GM12874 (cell line): ENCODE measurements around the gene COL4A2.

Source experiments
- CTCF ChIP-seq: IDR thresholded peaks from 2 replicates; pipeline ENCODE4 v1.5.1; 2011; ENCODE audit warnings: low read depth, mild to moderate bottlenecking, control low read depth, low read length, moderate library complexity; ENCODE audit not compliant: insufficient read depth

Gene COL4A2

GRCh38 chr13:110302997-110303396 lies 4.1 kb upstream of the COL4A2 start:
- no peak for TF ChIP-seq CTCF

GRCh38 chr13:110303644-110304043 lies 3.4 kb upstream of the COL4A2 start:
- TF ChIP-seq CTCF: no peak

- TF ChIP-seq CTCF: no peak
Observed at GRCh38 chr13:110304256-110304655, 2.8 kb upstream of the COL4A2 start.

- TF ChIP-seq CTCF: no peak
Observed at GRCh38 chr13:110305001-110305400, 2.1 kb upstream of the COL4A2 start.

- TF ChIP-seq CTCF: no peak
Observed at GRCh38 chr13:110305544-110305943, 1.5 kb upstream of the COL4A2 start.

- no peak for TF ChIP-seq CTCF
Observed at GRCh38 chr13:110305949-110306339, 1.1 kb upstream of the COL4A2 start.

- TF ChIP-seq CTCF: no peak
Observed at GRCh38 chr13:110306340-110306959, 634 bp upstream of the COL4A2 start.
